Measurements from ENCODE around the gene DNAJA3. TPM values are rescaled to one million over a fixed set of nuclear protein-coding genes. Genes with fewer than 3 reads are reported as not detected.

DNAJA3 gene
- total RNA-seq, 1 experiment from 2014 or later: 64.1 TPM

- TF ChIP-seq, protein P1, sequence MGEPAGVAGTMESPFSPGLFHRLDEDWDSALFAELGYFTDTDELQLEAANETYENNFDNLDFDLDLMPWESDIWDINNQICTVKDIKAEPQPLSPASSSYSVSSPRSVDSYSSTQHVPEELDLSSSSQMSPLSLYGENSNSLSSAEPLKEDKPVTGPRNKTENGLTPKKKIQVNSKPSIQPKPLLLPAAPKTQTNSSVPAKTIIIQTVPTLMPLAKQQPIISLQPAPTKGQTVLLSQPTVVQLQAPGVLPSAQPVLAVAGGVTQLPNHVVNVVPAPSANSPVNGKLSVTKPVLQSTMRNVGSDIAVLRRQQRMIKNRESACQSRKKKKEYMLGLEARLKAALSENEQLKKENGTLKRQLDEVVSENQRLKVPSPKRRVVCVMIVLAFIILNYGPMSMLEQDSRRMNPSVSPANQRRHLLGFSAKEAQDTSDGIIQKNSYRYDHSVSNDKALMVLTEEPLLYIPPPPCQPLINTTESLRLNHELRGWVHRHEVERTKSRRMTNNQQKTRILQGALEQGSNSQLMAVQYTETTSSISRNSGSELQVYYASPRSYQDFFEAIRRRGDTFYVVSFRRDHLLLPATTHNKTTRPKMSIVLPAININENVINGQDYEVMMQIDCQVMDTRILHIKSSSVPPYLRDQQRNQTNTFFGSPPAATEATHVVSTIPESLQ (CRISPR knock-in tag; IDR thresholded peaks at IDR 0.05): no peak
- no peak for TF ChIP-seq SP1 (CRISPR knock-in tag; conservative IDR thresholded peaks at IDR 0.05)
Measured at GRCh38 chr16:4463522-4464163, 38.0 kb downstream of the DNAJA3 start (continued).

GRCh38 chr16:4465977-4466779, 40.5 kb downstream of the DNAJA3 start:
- H3K4me3 Mint-ChIP-seq: no peak overlapping the region
- DNase-seq (ENCODE audit: low spot score) (no peak), ATAC-seq (no peak)
- H3K27ac Mint-ChIP-seq: no peak overlapping the region
- ChIA-PET CTCF (no interaction called here), POLR2A (no interaction called here)
- H3K9me3 Mint-ChIP-seq: no peaks in the 10 kb centered on the region
- TF ChIP-seq AR (CRISPR knock-in tag; IDR thresholded peaks at IDR 0.05) (no peak), MLX (CRISPR knock-in tag; IDR thresholded peaks at IDR 0.05) (no peak), ZNF219 (CRISPR knock-in tag; IDR thresholded peaks at IDR 0.05; ENCODE audit: borderline replicate concordance) (no peak), ZNF425 (CRISPR knock-in tag; conservative IDR thresholded peaks at IDR 0.05) (no peak), FOXJ3 (CRISPR knock-in tag; IDR thresholded peaks at IDR 0.05; ENCODE audit: borderline replicate concordance) (no peak), SMAD4 (CRISPR knock-in tag; IDR thresholded peaks at IDR 0.05) (no peak), GRHL2 (CRISPR knock-in tag; IDR thresholded peaks at IDR 0.05; ENCODE audit: insufficient replicate concordance, severe bottlenecking) (no peak), ATF1 (CRISPR knock-in tag; IDR thresholded peaks at IDR 0.05) (no peak), RORB (CRISPR knock-in tag; IDR thresholded peaks at IDR 0.05) (no peak), FOXP1 (CRISPR knock-in tag; IDR thresholded peaks at IDR 0.05; ENCODE audit: borderline replicate concordance) (no peak), JAZF1 (CRISPR knock-in tag; IDR thresholded peaks at IDR 0.05) (no peak), NFATC4 (CRISPR knock-in tag; IDR thresholded peaks at IDR 0.05) (no peak), HMGA2 (CRISPR knock-in tag; IDR thresholded peaks at IDR 0.05) (no peak), PRDM15 (CRISPR knock-in tag; IDR thresholded peaks at IDR 0.05) (no peak), SMAD3 (CRISPR knock-in tag; IDR thresholded peaks at IDR 0.05; ENCODE audit: borderline replicate concordance) (no peak), ZNF263 (CRISPR knock-in tag; IDR thresholded peaks at IDR 0.05; ENCODE audit: low read depth) (no peak), ZNF671 (CRISPR knock-in tag; IDR thresholded peaks at IDR 0.05) (no peak), RELA (CRISPR knock-in tag; IDR thresholded peaks at IDR 0.05; ENCODE audit: borderline replicate concordance) (no peak)
- TF ChIP-seq, protein P2, sequence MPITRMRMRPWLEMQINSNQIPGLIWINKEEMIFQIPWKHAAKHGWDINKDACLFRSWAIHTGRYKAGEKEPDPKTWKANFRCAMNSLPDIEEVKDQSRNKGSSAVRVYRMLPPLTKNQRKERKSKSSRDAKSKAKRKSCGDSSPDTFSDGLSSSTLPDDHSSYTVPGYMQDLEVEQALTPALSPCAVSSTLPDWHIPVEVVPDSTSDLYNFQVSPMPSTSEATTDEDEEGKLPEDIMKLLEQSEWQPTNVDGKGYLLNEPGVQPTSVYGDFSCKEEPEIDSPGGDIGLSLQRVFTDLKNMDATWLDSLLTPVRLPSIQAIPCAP (CRISPR knock-in tag; IDR thresholded peaks at IDR 0.05): no peak
- TF ChIP-seq, protein P3, sequence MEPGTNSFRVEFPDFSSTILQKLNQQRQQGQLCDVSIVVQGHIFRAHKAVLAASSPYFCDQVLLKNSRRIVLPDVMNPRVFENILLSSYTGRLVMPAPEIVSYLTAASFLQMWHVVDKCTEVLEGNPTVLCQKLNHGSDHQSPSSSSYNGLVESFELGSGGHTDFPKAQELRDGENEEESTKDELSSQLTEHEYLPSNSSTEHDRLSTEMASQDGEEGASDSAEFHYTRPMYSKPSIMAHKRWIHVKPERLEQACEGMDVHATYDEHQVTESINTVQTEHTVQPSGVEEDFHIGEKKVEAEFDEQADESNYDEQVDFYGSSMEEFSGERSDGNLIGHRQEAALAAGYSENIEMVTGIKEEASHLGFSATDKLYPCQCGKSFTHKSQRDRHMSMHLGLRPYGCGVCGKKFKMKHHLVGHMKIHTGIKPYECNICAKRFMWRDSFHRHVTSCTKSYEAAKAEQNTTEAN (CRISPR knock-in tag; IDR thresholded peaks at IDR 0.05): no peak
- H3K27me3 Mint-ChIP-seq (ENCODE audit: low read depth): no peaks in the 10 kb centered on the region
- peaks cover 41% of the 10 kb centered on the region for H3K36me3 Mint-ChIP-seq
- peaks cover 1% of the 10 kb centered on the region; the same call in 1 of the 2 replicates for H3K4me1 Mint-ChIP-seq
